Stimulated activated CD4-positive, alpha-beta T cell treated with anti-CD3 and anti-CD28 coated beads, TNF-alpha, amount 100 ng/mL, for 24 hours (primary cell): ENCODE data around the gene WDR27.
"Not testable (repeated sequence)": the region's sequence is repeated elsewhere in the genome, so short reads cannot be mapped to it uniquely, and the experiment has no call there.

Experiments used
- DNase-seq, 3 experiments: peaks; one replicate each; pipeline ENCODE4 v3.0.0-alpha.2; 2020; ENCODE audit warnings: low read depth in 3 of 3

Gene WDR27

GRCh38 chr6:169604076-169604475 is 97.8 kb downstream of the WDR27 start:
- DNase-seq, result no peak

DNA sequence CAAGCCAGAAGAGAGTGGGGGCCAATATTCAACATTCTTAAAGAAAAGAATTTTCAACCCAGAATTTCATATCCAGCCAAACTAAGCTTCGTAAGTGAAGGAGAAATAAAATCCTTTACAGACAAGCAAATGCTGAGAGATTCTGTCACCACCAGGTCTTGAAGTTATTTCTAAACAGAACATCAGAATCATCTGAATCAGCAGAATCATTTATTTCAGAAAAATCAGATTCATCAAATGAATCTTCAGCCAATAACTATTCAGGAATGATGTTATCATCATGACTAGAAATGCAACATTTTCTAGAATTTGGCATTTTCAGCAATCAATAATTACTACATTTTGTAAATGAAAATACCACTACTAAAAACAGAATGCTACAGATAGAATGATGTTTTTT is 100.7 kb downstream of the WDR27 start:
- not testable (repeated sequence) for DNase-seq

GRCh38 chr6:169592558-169592957 is 109.3 kb downstream of the WDR27 start:
- no peak for DNase-seq

DNA sequence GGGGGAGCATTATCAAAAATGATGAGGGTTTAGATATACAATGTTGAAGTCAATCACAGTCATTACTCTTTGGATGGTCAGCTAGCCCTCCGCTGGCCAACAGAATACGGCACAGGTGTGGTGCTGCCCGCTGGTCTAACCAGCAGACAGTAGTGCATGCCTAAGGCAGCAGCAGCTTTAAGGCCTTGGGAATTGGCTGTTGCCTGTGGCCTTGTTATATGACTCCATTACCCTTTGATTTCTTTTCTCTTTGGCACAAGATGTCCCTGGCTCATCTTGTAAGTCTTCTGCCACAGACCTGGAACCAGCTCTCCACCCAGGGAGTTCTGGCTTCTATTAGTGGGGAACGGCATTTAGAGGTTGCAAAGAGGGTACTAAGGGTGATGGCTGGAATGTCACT is 110.2 kb downstream of the WDR27 start:
- no peak for DNase-seq

DNA sequence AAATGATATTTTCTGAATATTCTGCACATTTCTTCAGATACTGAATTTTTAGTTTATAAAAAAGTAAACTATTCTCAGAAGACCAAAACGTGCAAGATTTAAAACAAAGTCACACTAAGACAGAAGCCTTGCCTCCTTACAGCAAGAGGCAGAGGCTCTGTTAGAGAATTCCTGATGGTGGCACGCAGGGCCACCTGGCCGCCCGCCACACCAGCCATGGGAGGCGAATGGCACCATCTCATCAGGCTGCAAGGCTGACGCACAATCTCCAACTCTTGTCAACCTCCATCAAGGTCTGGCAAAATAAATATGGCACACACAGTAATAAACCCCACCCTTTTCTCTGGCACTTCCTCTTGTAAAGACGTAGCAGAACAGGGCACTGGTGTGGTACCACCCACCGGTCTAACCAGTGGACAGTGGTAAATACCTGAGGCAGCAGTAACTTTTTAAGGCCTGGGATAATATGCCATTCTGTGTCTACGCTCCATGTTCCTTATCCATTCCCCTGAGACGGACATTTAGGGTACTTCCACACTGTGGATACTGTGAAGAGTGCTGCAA is 111.4 kb downstream of the WDR27 start:
- DNase-seq, result no peak

- no peak for DNase-seq
These were observed 112.1 kb downstream of the WDR27 start for GRCh38 chr6:169589699-169590257.

GRCh38 chr6:169589293-169589692 is 112.5 kb downstream of the WDR27 start:
- DNase-seq, result no peak

- no peak for DNase-seq
These were observed 113.9 kb downstream of the WDR27 start for GRCh38 chr6:169587975-169588374.

- DNase-seq, result no peak
These were observed 117.8 kb downstream of the WDR27 start for GRCh38 chr6:169583886-169584541.

DNA sequence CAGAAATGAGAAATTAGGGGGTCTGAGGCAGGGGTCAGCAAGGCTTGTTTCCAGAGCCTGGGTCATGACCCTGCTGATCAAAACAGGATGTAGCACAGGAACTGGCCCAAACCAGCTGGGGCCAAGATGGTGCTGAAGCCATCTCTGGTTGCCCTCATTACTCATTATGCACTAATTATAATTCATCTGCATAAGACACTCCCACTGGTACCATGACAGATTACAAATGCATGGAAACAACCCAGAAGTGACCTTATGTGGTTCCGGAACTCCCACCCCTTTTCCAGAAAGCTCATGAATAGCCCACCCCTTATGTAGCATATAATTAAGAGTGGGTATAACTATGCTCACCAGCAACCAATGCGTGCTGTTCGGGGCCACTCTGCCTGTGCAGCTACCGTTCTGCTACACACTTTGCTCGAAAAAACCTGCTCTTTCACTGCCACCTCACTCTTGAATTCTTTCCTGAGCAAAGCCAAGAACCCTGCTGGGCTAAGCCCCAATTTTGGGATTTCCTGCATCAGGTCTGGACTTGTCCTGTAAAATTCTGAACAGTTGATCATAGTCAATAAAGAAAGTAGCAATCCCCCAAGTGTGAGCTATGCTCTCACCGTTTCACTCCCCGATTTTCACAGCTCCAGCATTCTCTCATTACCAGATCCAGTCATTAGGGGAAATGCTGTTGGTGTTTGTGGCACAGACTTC is 122.3 kb downstream of the WDR27 start:
- DNase-seq, result no peak

DNA sequence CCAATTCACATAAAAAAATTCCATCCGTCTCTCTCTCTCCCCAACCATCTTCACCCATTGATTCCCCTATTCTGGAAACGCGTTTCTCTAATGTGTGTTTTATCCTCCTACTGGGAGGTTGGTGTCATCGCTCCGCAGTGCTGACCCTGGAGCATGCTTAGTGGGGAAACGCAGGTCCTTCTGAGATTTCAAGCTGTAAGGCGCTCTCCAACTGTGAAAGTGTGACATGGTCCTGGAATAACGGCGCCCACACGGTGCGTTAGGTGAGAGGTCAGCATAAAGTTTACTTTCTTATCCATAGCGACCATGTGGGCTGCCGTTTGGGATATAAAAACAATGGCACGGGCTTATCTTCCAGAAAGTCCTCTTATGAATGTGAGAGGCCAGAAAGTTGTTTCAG is 123.9 kb downstream of the WDR27 start:
- no peak for DNase-seq

GRCh38 chr6:169577236-169577635 is 124.6 kb downstream of the WDR27 start:
- no peak for DNase-seq

DNA sequence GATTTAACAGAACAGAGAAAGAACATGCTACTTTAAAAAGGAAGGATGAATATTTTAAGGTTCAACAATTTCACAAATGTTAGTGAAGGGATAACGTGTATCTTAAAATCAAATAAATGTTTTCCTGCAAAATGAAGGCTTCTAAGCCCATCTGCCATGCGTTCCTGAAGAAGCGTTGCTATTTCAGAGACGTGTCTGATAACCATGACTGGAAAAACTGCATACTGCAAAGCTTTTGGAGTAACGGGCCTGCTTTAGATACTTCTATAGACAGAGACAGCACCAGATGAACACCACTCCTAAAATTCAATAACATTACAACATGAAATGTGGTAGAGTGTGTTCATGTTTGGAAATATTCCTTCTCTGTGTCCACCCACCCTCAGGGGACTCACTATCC is 126.0 kb downstream of the WDR27 start:
- no peak for DNase-seq

- no peak for DNase-seq
These were observed 126.5 kb downstream of the WDR27 start for GRCh38 chr6:169575365-169575764.

DNA sequence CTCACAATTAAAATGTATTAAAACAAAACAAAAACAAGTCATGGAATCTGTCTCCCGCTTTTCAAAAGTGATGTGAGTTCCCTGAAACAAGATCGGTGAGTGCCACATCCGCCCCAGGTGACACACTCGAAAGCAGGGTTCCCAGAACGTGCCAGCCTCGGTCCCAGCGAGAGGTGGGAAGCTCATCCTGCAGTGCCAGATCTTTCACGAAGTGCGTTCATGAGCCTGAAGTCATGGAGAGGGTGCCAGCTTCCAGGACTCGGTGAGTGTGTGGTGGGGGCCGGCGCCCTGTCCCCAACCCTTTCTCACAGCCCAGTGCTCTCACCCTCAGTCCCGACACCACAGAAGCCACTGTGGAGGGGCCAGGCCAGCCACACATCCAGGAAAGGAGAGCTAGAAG is 127.4 kb downstream of the WDR27 start:
- DNase-seq, result no peak

- DNase-seq, result no peak
These were observed 127.9 kb downstream of the WDR27 start for GRCh38 chr6:169573883-169574282.

DNA sequence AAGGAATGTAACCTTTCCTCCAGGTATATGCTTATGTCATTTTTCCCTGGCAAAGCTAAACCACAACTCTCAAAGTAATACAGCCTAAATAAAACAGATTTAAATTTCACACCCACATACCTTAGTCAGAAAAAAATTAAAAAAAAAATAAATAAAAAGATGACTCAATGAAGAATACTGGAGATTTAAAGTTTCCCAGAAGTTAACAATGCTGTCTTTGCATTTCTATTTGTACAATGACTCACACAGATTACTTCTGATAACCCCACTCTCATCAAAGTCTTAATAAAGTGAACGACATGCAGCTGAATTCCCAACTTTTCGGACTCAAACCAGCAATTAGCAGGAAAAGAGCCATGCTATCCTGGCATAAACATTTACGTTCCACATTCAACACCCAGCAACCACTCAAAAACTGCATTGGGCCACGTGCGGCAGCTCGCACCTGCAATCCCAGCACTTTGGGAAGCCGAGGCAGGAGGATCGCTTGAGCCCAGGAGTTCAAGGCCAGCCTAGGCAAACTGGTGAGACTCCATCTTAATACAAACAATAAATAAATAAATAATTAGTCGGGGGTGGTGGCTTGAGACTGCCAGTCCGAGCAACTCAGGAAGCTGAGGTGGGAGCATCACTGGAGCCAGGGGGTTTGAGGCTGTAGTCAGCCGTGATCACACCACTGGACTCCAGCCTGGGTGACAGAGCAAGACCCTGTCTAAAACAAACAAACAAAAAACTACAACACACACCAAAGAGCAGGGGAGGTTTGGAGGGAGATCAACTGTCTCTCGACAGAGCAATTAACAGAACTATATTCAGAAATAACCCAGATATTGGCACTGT is 130.5 kb downstream of the WDR27 start:
- no peak for DNase-seq

- no peak for DNase-seq
These were observed 133.3 kb downstream of the WDR27 start for GRCh38 chr6:169568314-169569087.

DNA sequence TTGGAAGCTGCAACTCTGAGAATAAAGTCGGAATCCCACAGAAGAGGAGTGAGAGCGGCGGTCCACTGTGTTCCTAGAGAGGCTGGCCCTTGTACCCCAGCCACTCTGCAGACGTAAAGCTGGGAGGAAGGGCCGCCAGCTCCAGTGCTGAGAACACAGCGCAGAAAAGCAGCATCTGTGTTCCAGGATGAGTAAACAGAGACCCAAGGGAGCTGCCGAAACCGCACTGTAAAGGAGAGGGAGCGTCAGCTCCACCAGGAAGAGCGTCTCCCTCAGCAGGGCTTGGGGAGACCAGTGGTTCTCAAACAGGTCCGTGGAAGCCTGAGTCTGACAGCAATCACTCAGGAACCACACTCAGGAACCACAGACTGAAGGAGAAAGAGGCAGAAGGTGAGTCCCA is 134.0 kb downstream of the WDR27 start:
- no peak for DNase-seq

DNA sequence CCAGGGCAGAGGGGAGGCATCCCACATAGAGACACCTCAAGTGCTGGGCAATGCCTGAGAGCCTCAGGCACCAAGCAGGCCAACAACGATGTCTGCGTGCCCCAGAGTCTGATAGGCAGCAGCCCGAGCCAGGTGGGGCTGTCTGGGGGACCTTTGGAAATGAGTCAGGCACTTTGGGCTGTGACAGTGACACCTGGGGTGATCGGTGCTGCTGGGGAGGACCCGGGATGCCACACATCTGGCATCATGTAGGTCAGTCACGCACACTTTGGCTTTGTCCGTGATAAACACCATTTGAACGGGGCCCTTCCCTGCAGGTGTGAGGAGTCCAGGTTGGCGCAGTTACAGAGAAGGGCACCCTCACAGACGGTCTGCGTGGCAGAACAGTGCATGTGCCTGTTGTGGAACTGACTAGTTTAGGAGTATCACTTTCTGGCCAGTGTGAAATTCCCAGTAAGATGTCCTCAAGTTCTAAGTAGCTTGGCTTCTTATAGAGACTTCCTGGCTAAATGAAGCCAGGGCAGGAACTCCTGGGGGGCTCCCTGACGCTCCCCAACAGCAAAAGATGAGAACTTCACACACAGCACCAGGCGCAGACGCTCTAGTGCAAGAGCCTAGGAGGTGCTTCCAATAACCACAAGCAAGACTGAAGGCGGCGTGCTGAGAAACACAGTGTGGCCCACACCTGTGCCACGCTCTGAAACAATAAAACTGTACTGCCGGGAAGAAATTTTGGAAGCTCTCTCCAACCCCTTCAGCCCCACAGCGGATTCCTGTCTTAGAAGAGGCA is 134.7 kb downstream of the WDR27 start:
- no peak for DNase-seq

DNA sequence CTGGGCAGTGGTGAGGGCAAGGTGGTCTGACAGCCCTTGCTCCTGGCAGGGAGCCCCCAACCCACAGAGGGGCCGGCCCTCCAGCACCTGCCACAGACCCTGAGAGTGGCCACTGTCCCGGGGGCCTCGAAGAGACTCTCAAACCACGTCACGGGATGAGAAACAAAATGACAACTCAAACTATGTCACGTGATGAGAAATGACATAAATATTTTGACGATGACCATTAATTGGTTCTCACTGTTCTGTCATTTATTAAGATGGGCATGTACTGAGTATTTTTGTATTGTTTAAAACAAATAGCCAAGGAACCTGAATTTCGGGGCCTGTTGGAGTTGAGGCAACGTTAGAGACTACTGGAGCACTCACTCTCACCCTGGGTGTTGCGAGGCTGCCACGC is 135.5 kb downstream of the WDR27 start:
- no peak for DNase-seq
